Smooth muscle cell (in vitro differentiated cells): ENCODE results near the gene EMP2. TPM values are rescaled to one million over a fixed set of nuclear protein-coding genes. Genes with fewer than 3 reads are reported as not detected.

ENCODE experiments used
- DNase-seq: peaks from one replicate; lab custom pipeline; 2025; ENCODE audit not compliant: unreplicated experiment; lab: John Stamatoyannopoulos, UW
- H2AFZ ChIP-seq: fragments of 200-600 bp; sonication (generic); 2 replicates; pipeline ENCODE4 v1.6.0; 2016; ENCODE audit warnings: antibody characterized with exemption, low read depth, mild to moderate bottlenecking
- H3F3A ChIP-seq: fragments of 200-600 bp; sonication (generic); 2 replicates; pipeline ENCODE4 v1.6.0; 2017; ENCODE audit warnings: antibody characterized with exemption, low read depth
- H3K27ac ChIP-seq: fragments of 200-600 bp; sonication (generic); 2 replicates; pipeline ENCODE4 v1.5.1; 2016; ENCODE audit warnings: low read depth, mild to moderate bottlenecking
- H3K27me3 ChIP-seq: fragments of 200-600 bp; sonication (generic); 2 replicates; pipeline ENCODE4 v1.6.1; 2016; ENCODE audit warnings: low read depth, mild to moderate bottlenecking
- H3K36me3 ChIP-seq: fragments of 200-600 bp; sonication (generic); 2 replicates; pipeline ENCODE4 v1.5.1; 2016; ENCODE audit warnings: low read depth
- H3K4me1 ChIP-seq: fragments of 200-600 bp; sonication (generic); 2 replicates; pipeline ENCODE4 v1.5.1; 2016; ENCODE audit warnings: low read depth
- H3K4me2 ChIP-seq: fragments of 200-600 bp; sonication (generic); 2 replicates; pipeline ENCODE4 v1.6.0; 2016; ENCODE audit warnings: mild to moderate bottlenecking
- H3K4me3 ChIP-seq: fragments of 200-600 bp; sonication (generic); 2 replicates; pipeline ENCODE4 v1.5.1; 2016; ENCODE audit warnings: mild to moderate bottlenecking
- H3K79me2 ChIP-seq: fragments of 200-600 bp; sonication (generic); 2 replicates; pipeline ENCODE4 v1.6.0; 2016; ENCODE audit warnings: low read depth, mild to moderate bottlenecking
- H3K9ac ChIP-seq: fragments of 200-600 bp; sonication (generic); 2 replicates; pipeline ENCODE4 v1.6.0; 2016; ENCODE audit warnings: low read depth
- H3K9me3 ChIP-seq: fragments of 200-600 bp; sonication (generic); replicated peaks from 2 replicates; pipeline ENCODE4 v1.5.1; 2016; ENCODE audit warnings: low read depth
- H4K20me1 ChIP-seq: fragments of 200-600 bp; sonication (generic); 2 replicates; pipeline ENCODE4 v1.6.0; 2016; ENCODE audit warnings: low read depth
- CTCF ChIP-seq: fragments of 200-600 bp; sonication (generic); IDR thresholded peaks from 2 replicates; pipeline ENCODE4 v1.5.1; 2017; ENCODE audit warnings: borderline replicate concordance, mild to moderate bottlenecking, antibody characterized with exemption; ENCODE audit not compliant: insufficient read depth, poor library complexity, severe bottlenecking
- WGBS: methylation state at CpG from one replicate; pipeline ENCODE4 v1.1.7; 2016; ENCODE audit warnings: low lambda C conversion rate; 5-methylcytosine and 5-hydroxymethylcytosine counted together
- polyA plus RNA-seq: library from polyadenylated mRNA; unstranded; fragments of >200 nt; fragmentation: Nextera tagmentation; extraction: Ambion mirVana; gene quantifications from 2 replicates; pipeline ENCODE4 v1.2.1, GENCODE V29; 2016
- total RNA-seq: library from RNA; depleted of rRNA; stranded (reverse); fragments of >200 nt; gene quantifications from 2 replicates; pipeline ENCODE4 v1.2.3, GENCODE V29; 2014

EMP2 gene
- total and polyA plus RNA-seq, 2 experiments from 2014 or later: 3.9 to 20.7 TPM

- no peak overlapping the region for H3K4me3 ChIP-seq
- no peaks in the 10 kb centered on the region for H4K20me1 ChIP-seq
- no peaks in the 10 kb centered on the region for H3K36me3 ChIP-seq
- TF ChIP-seq CTCF: no peak
- WGBS: 97% methylated on average over 7 of the region's 7 CpGs
- H2AFZ ChIP-seq: no peak overlapping the region
- H3K4me1 ChIP-seq: no peaks in the 10 kb centered on the region
- peaks cover 45% of the 10 kb centered on the region for H3K27me3 ChIP-seq
- no peak overlapping the region for H3K9ac ChIP-seq
- peaks cover 2% of the 10 kb centered on the region for H3F3A ChIP-seq
- DNase-seq: no peak
- no peaks in the 10 kb centered on the region for H3K9me3 ChIP-seq
- no peak overlapping the region for H3K27ac ChIP-seq
- no peaks in the 10 kb centered on the region for H3K79me2 ChIP-seq
- no peak overlapping the region for H3K4me2 ChIP-seq
Measured at GRCh38 chr16:10526962-10527361, 53.4 kb downstream of the EMP2 start.

- no peak overlapping the region for H3K4me3 ChIP-seq
- no peaks in the 10 kb centered on the region for H3K79me2 ChIP-seq
- H2AFZ ChIP-seq: no peak overlapping the region
- H3F3A ChIP-seq: peaks cover 2% of the 10 kb centered on the region
- DNase-seq: no peak
- peaks cover 49% of the 10 kb centered on the region for H3K27me3 ChIP-seq
- no peaks in the 10 kb centered on the region for H3K9me3 ChIP-seq
- H3K36me3 ChIP-seq: no peaks in the 10 kb centered on the region
- no peak overlapping the region for H3K9ac ChIP-seq
- H3K27ac ChIP-seq: no peak overlapping the region
- H3K4me1 ChIP-seq: no peaks in the 10 kb centered on the region
- H3K4me2 ChIP-seq: no peak overlapping the region
- no peak for TF ChIP-seq CTCF
- H4K20me1 ChIP-seq: no peaks in the 10 kb centered on the region
- WGBS: 16% methylated on average over 6 of the region's 6 CpGs
Measured at GRCh38 chr16:10525214-10525825, 55.1 kb downstream of the EMP2 start.

GRCh38 chr16:10522966-10523365 is 57.4 kb downstream of the EMP2 start:
- Histone ChIP-seq H3K27ac (no peak overlapping the region), H3K9me3 (no peaks in the 10 kb centered on the region), H3K79me2 (no peaks in the 10 kb centered on the region), H2AFZ (no peak overlapping the region), H3K4me1 (no peaks in the 10 kb centered on the region), H3K36me3 (no peaks in the 10 kb centered on the region), H4K20me1 (no peaks in the 10 kb centered on the region), H3K9ac (no peak overlapping the region), H3K27me3 (peaks cover 36% of the 10 kb centered on the region), H3K4me2 (no peak overlapping the region), H3K4me3 (no peak overlapping the region), H3F3A (peaks cover 2% of the 10 kb centered on the region)
- no peak for TF ChIP-seq CTCF
- WGBS: 89% methylated on average over 2 of the region's 2 CpGs
- no peak for DNase-seq

- Histone ChIP-seq H3K79me2 (no peaks in the 10 kb centered on the region), H2AFZ (no peak overlapping the region), H3K4me2 (no peak overlapping the region), H3K9ac (no peak overlapping the region), H3K27ac (no peak overlapping the region), H3K4me1 (no peaks in the 10 kb centered on the region), H3K27me3 (peaks cover 31% of the 10 kb centered on the region), H3K36me3 (no peaks in the 10 kb centered on the region), H3F3A (peaks cover 2% of the 10 kb centered on the region), H3K9me3 (no peaks in the 10 kb centered on the region), H4K20me1 (no peaks in the 10 kb centered on the region), H3K4me3 (no peak overlapping the region)
- DNase-seq: peak; percentile 3
- WGBS: 43% methylated on average over 9 of the region's 9 CpGs
- peak; percentile 82 for TF ChIP-seq CTCF
Measured at GRCh38 chr16:10521681-10522274, 58.6 kb downstream of the EMP2 start.
